Central memory CD8-positive, alpha-beta T cell (primary cell): ENCODE data around the gene FRMD4A.

Experiments
- ATAC-seq: fragments of 150-1000 bp; cut with Tn5 transposase; replicated peaks from 2 replicates; pipeline ENCODE4 v1.10.0; 2022; ENCODE audit warnings: mild to moderate bottlenecking, moderate FRiP score, moderate number of reproducible peaks; ENCODE audit not compliant: poor library complexity, severe bottlenecking; ENCODE audit errors: extremely low read depth
- DNase-seq, 2 donors: peaks; one replicate each; pipeline ENCODE4 v3.0.0; 2021; ENCODE audit warnings: low spot score in 2 of 2
- H3K27ac Mint-ChIP-seq: one replicate; pipeline ENCODE4 v1.8.0; 2022; ENCODE audit warnings: low read depth, mild to moderate bottlenecking, moderate library complexity, mixed read lengths
- H3K27me3 Mint-ChIP-seq: one replicate; pipeline ENCODE4 v1.8.0; 2022; ENCODE audit warnings: mixed read lengths
- H3K36me3 Mint-ChIP-seq: one replicate; pipeline ENCODE4 v1.8.0; 2022; ENCODE audit warnings: mild to moderate bottlenecking, moderate library complexity, mixed read lengths; ENCODE audit not compliant: insufficient read depth
- H3K4me1 Mint-ChIP-seq: one replicate; pipeline ENCODE4 v1.8.0; 2022; ENCODE audit warnings: mixed read lengths
- H3K4me3 Mint-ChIP-seq: one replicate; pipeline ENCODE4 v1.8.0; 2022; ENCODE audit warnings: mild to moderate bottlenecking, moderate library complexity, mixed read lengths
- H3K9me3 Mint-ChIP-seq: one replicate; pipeline ENCODE4 v1.8.0; 2022; ENCODE audit warnings: mixed read lengths

Gene FRMD4A

GRCh38 chr10:14332903-14333302, 2.2 kb upstream of the FRMD4A start:
- no peak for ATAC-seq
- no peak overlapping the region for H3K27ac Mint-ChIP-seq
- no peak for DNase-seq
- no peak overlapping the region for H3K4me3 Mint-ChIP-seq
- H3K4me1 Mint-ChIP-seq = no peaks in the 10 kb centered on the region
- H3K9me3 Mint-ChIP-seq = no peaks in the 10 kb centered on the region
- H3K36me3 Mint-ChIP-seq = no peaks in the 10 kb centered on the region
- peaks cover 87% of the 10 kb centered on the region for H3K27me3 Mint-ChIP-seq

- H3K4me1 Mint-ChIP-seq = no peaks in the 10 kb centered on the region
- no peak overlapping the region for H3K27ac Mint-ChIP-seq
- no peaks in the 10 kb centered on the region for H3K9me3 Mint-ChIP-seq
- peaks cover 93% of the 10 kb centered on the region for H3K27me3 Mint-ChIP-seq
- DNase-seq (no peak), ATAC-seq (no peak)
- no peak overlapping the region for H3K4me3 Mint-ChIP-seq
- no peaks in the 10 kb centered on the region for H3K36me3 Mint-ChIP-seq
Measured at GRCh38 chr10:14329746-14330173, 964 bp downstream of the FRMD4A start.

- Mint-ChIP-seq H3K4me1 (no peaks in the 10 kb centered on the region), H3K9me3 (no peaks in the 10 kb centered on the region), H3K4me3 (no peak overlapping the region), H3K27ac (no peak overlapping the region), H3K36me3 (no peaks in the 10 kb centered on the region), H3K27me3 (peaks cover 89% of the 10 kb centered on the region)
- ATAC-seq (no peak), DNase-seq (no peak)
Measured at GRCh38 chr10:14328881-14329672, 1.6 kb downstream of the FRMD4A start.

GRCh38 chr10:14327527-14327926, 3.2 kb downstream of the FRMD4A start:
- DNase-seq (no peak), ATAC-seq (no peak)
- Mint-ChIP-seq H3K27ac (no peak overlapping the region), H3K4me3 (no peak overlapping the region), H3K36me3 (no peaks in the 10 kb centered on the region), H3K27me3 (peaks cover 74% of the 10 kb centered on the region), H3K4me1 (no peaks in the 10 kb centered on the region), H3K9me3 (no peaks in the 10 kb centered on the region)

GRCh38 chr10:14326581-14326980, 4.1 kb downstream of the FRMD4A start:
- no peaks in the 10 kb centered on the region for H3K36me3 Mint-ChIP-seq
- no peak overlapping the region for H3K4me3 Mint-ChIP-seq
- no peak overlapping the region for H3K27ac Mint-ChIP-seq
- no peak for ATAC-seq
- no peak for DNase-seq
- H3K27me3 Mint-ChIP-seq = peaks cover 70% of the 10 kb centered on the region
- no peaks in the 10 kb centered on the region for H3K9me3 Mint-ChIP-seq
- H3K4me1 Mint-ChIP-seq = no peaks in the 10 kb centered on the region

- Mint-ChIP-seq H3K4me3 (no peak overlapping the region), H3K27me3 (peaks cover 70% of the 10 kb centered on the region), H3K9me3 (no peaks in the 10 kb centered on the region), H3K27ac (no peak overlapping the region), H3K4me1 (no peaks in the 10 kb centered on the region), H3K36me3 (no peaks in the 10 kb centered on the region)
- DNase-seq (peak in 1 of 2 donors; percentile 13), ATAC-seq (no peak)
Measured at GRCh38 chr10:14325325-14325955, 5.3 kb downstream of the FRMD4A start.

- Mint-ChIP-seq H3K9me3 (no peaks in the 10 kb centered on the region), H3K36me3 (no peaks in the 10 kb centered on the region), H3K4me3 (no peak overlapping the region), H3K27me3 (peaks cover 59% of the 10 kb centered on the region), H3K4me1 (no peaks in the 10 kb centered on the region), H3K27ac (no peak overlapping the region)
- ATAC-seq (no peak), DNase-seq (no peak)
Measured at GRCh38 chr10:14322526-14323188, 8.1 kb downstream of the FRMD4A start.

- H3K27me3 Mint-ChIP-seq = peaks cover 75% of the 10 kb centered on the region
- no peak overlapping the region for H3K4me3 Mint-ChIP-seq
- DNase-seq (no peak), ATAC-seq (no peak)
- no peak overlapping the region for H3K27ac Mint-ChIP-seq
- no peaks in the 10 kb centered on the region for H3K9me3 Mint-ChIP-seq
- H3K36me3 Mint-ChIP-seq = no peaks in the 10 kb centered on the region
- H3K4me1 Mint-ChIP-seq = no peaks in the 10 kb centered on the region
Measured at GRCh38 chr10:14318007-14318406, 12.7 kb downstream of the FRMD4A start.

- no peak overlapping the region for H3K4me3 Mint-ChIP-seq
- no peak for DNase-seq
- H3K4me1 Mint-ChIP-seq = no peaks in the 10 kb centered on the region
- no peaks in the 10 kb centered on the region for H3K36me3 Mint-ChIP-seq
- H3K27ac Mint-ChIP-seq = no peak overlapping the region
- no peak for ATAC-seq
- no peaks in the 10 kb centered on the region for H3K9me3 Mint-ChIP-seq
- H3K27me3 Mint-ChIP-seq = peaks cover 62% of the 10 kb centered on the region
Measured at GRCh38 chr10:14312014-14312413, 18.7 kb downstream of the FRMD4A start.

GRCh38 chr10:14311206-14311957, 19.3 kb downstream of the FRMD4A start:
- H3K9me3 Mint-ChIP-seq = no peaks in the 10 kb centered on the region
- H3K27me3 Mint-ChIP-seq = peaks cover 56% of the 10 kb centered on the region
- H3K27ac Mint-ChIP-seq = no peak overlapping the region
- ATAC-seq (no peak), DNase-seq (no peak)
- no peaks in the 10 kb centered on the region for H3K36me3 Mint-ChIP-seq
- no peak overlapping the region for H3K4me3 Mint-ChIP-seq
- no peaks in the 10 kb centered on the region for H3K4me1 Mint-ChIP-seq

GRCh38 chr10:14309593-14309992, 21.1 kb downstream of the FRMD4A start:
- no peak overlapping the region for H3K4me3 Mint-ChIP-seq
- H3K9me3 Mint-ChIP-seq = no peaks in the 10 kb centered on the region
- DNase-seq (no peak), ATAC-seq (no peak)
- peaks cover 52% of the 10 kb centered on the region for H3K27me3 Mint-ChIP-seq
- no peak overlapping the region for H3K27ac Mint-ChIP-seq
- peaks cover 2% of the 10 kb centered on the region for H3K36me3 Mint-ChIP-seq
- no peaks in the 10 kb centered on the region for H3K4me1 Mint-ChIP-seq

GRCh38 chr10:14306190-14306589, 24.5 kb downstream of the FRMD4A start:
- Mint-ChIP-seq H3K36me3 (peaks cover 2% of the 10 kb centered on the region), H3K4me3 (no peak overlapping the region), H3K9me3 (no peaks in the 10 kb centered on the region), H3K4me1 (no peaks in the 10 kb centered on the region), H3K27me3 (peaks cover 37% of the 10 kb centered on the region), H3K27ac (no peak overlapping the region)
- DNase-seq (no peak), ATAC-seq (no peak)
